Endothelial cell of umbilical vein (primary cell): Measurements from ENCODE around the gene GNPAT. TPM values are rescaled to one million over a fixed set of nuclear protein-coding genes. Genes with fewer than 3 reads are reported as not detected.

Source experiments
- Bru-seq: library from RNA; stranded (reverse); fragments of 400-500 nt; gene quantifications from one replicate; lab custom pipeline; 2021; lab: Mats Ljungman, UMichigan
- BruChase-seq, 2 experiments: library from RNA; stranded (reverse); fragments of 400-500 nt; gene quantifications; one replicate each; lab custom pipeline; 2021; lab: Mats Ljungman, UMichigan
- BruUV-seq: library from RNA; stranded (reverse); fragments of 400-500 nt; replicated peaks from 2 replicates; lab custom pipeline; 2021; lab: Mats Ljungman, UMichigan
- CTCF ChIA-PET: fragments of 300-600, 350-600 bp; sonication (Branson Sonifier 250); formaldehyde crosslinking; loops from one replicate; lab custom pipeline; 2021; ENCODE audit warnings: antibody characterized with exemption, inconsistent platforms; lab: Charles Lee
- POLR2A ChIA-PET: fragments of 300-600, 350-600 bp; sonication (Branson Sonifier 250); formaldehyde crosslinking; loops from one replicate; lab custom pipeline; 2021; ENCODE audit warnings: antibody characterized with exemption, inconsistent platforms; lab: Charles Lee
- DNase-seq: peaks from one replicate; pipeline ENCODE4 v3.0.0-alpha.2; 2011; ENCODE audit warnings: low read depth, low spot score
- FAIRE-seq: peaks from 2 replicates; lab custom pipeline; 2011; peaks lifted over from hg19 to GRCh38; lab: Jason Lieb, UNC
- H2AFZ ChIP-seq: 2 replicates; pipeline ENCODE4 v1.6.0; 2012; ENCODE audit warnings: low read depth, low read length, control low read depth, inconsistent platforms
- H3K27ac ChIP-seq: 2 replicates; pipeline ENCODE4 v1.5.1; 2011; ENCODE audit warnings: low read depth, mild to moderate bottlenecking, control low read depth, low read length, moderate library complexity; ENCODE audit not compliant: insufficient read depth
- H3K27me3 ChIP-seq, 2 experiments: 2 replicates each; pipeline versions ENCODE4 v1.6.0 to v1.6.1; 2011; ENCODE audit warnings: low read length in 2 of 2, mixed read lengths in 1 of 2; ENCODE audit not compliant: control insufficient read depth in 2 of 2, insufficient read depth in 2 of 2
- H3K36me3 ChIP-seq, 2 experiments: 2 replicates in 1 of 2; 3 replicates in 1 of 2; pipeline ENCODE4 v1.5.1; 2011; ENCODE audit warnings: low read length in 2 of 2, mild to moderate bottlenecking in 1 of 2, moderate library complexity in 1 of 2; ENCODE audit not compliant: control insufficient read depth in 2 of 2, insufficient read depth in 2 of 2; ENCODE audit errors: extremely low read depth in 1 of 2
- H3K4me1 ChIP-seq: 3 replicates; pipeline ENCODE4 v1.5.1; 2011; ENCODE audit warnings: mild to moderate bottlenecking, low read length; ENCODE audit not compliant: control insufficient read depth, insufficient read depth; ENCODE audit errors: extremely low read depth
- H3K4me2 ChIP-seq: 2 replicates; pipeline ENCODE4 v1.6.1; 2011; ENCODE audit warnings: low read length, control low read depth, mixed read lengths; ENCODE audit not compliant: insufficient read depth
- H3K4me3 ChIP-seq, 3 experiments: fragments of 200-600 bp in 1 of 3; sonication (generic), shearing (Covaris generic) in 1 of 3; replicated peaks in 1 of 3; 2 replicates each; pipeline ENCODE4 v1.5.1; 2011 to 2016; ENCODE audit warnings: control low read depth in 3 of 3, low read length in 3 of 3, mild to moderate bottlenecking in 2 of 3, inconsistent platforms in 1 of 3, low read depth in 1 of 3, moderate library complexity in 1 of 3; ENCODE audit not compliant: insufficient read depth in 1 of 3
- H3K79me2 ChIP-seq: 2 replicates; pipeline ENCODE4 v1.6.0; 2012; ENCODE audit warnings: low read length, inconsistent platforms; ENCODE audit not compliant: control insufficient read depth, insufficient read depth
- H3K9ac ChIP-seq: replicated peaks from 2 replicates; pipeline ENCODE3; 2011; ENCODE audit warnings: low read length, control low read depth; ENCODE audit not compliant: insufficient read depth; ENCODE audit errors: extremely low read depth
- H3K9me1 ChIP-seq: replicated peaks from 3 replicates; pipeline ENCODE4 v1.6.0; 2011; ENCODE audit warnings: mild to moderate bottlenecking, low read length; ENCODE audit not compliant: control insufficient read depth, insufficient read depth; ENCODE audit errors: extremely low read depth
- H3K9me3 ChIP-seq: replicated peaks from 2 replicates; pipeline ENCODE4 v1.5.1; 2012; ENCODE audit warnings: low read length, inconsistent platforms; ENCODE audit not compliant: control insufficient read depth, insufficient read depth
- H4K20me1 ChIP-seq: replicated peaks from 2 replicates; pipeline ENCODE3; 2011; ENCODE audit warnings: mild to moderate bottlenecking, low read length; ENCODE audit not compliant: control insufficient read depth, insufficient read depth; ENCODE audit errors: extremely low read depth
- POLR2A ChIP-seq: IDR thresholded peaks from 2 replicates; pipeline ENCODE4 v1.6.1; 2012; ENCODE audit warnings: low read depth, mild to moderate bottlenecking, control low read depth, low read length
- POLR2AphosphoS5 ChIP-seq: IDR thresholded peaks from 2 replicates; pipeline ENCODE4 v1.6.1; 2012; ENCODE audit warnings: low read depth, mild to moderate bottlenecking, control low read depth, low read length, moderate library complexity; ENCODE audit not compliant: insufficient read depth
- dilution Hi-C: fragments of 300-500 bp; cut with MboI; formaldehyde crosslinking; loops from one replicate; pipeline ENCODE4 v1.15.0; 2019; ENCODE audit warnings: low sequenced_read_pairs; ENCODE audit not compliant: extremely low pct_ligation_motif_present
- intact Hi-C: fragments of 100-400 bp; cut with micrococcal nuclease; formaldehyde crosslinking; loops from one replicate; pipeline ENCODE4 v1.10.0; 2022
- long read RNA-seq: library from polyadenylated mRNA; stranded (forward); transcript quantifications from one replicate; pipeline ENCODE4 v2.0.0, GENCODE V29; 2021
- polyA minus RNA-seq, 3 experiments: library from RNA; depleted of rRNA, polyadenylated mRNA; stranded (reverse); fragments of >200 nt; gene quantifications; 1 replicate in 1 of 3; 2 replicates in 2 of 3; pipeline ENCODE4 v1.2.3, GENCODE V29; 2011
- polyA plus RNA-seq, 4 experiments: library from polyadenylated mRNA; depleted of rRNA in 3 of 4; stranded (reverse) in 3 of 4; unstranded in 1 of 4; fragments of >200 nt; gene quantifications; 2 replicates each; pipeline versions ENCODE4 v1.2.1 to v1.2.3, GENCODE V29; 2011 to 2012; ENCODE audit warnings: missing spikeins in 1 of 4
- total RNA-seq: library from RNA; stranded (reverse); gene quantifications from 2 replicates; pipeline ENCODE4 v1.2.3, GENCODE V29; 2021
- TF ChIP-seq, protein P1 (sequence below), 2 donors: IDR thresholded peaks; 1 replicate in 1 of 2; 2 replicates in 1 of 2; pipeline ENCODE4 v1.5.1; 2011; ENCODE audit warnings: low read length in 2 of 2, mild to moderate bottlenecking in 2 of 2, moderate library complexity in 2 of 2, control low read depth in 1 of 2, inconsistent platforms in 1 of 2, low read depth in 1 of 2; ENCODE audit not compliant: insufficient read depth in 1 of 2; ENCODE audit errors: extremely low read depth in 1 of 2

Gene GNPAT
- total RNA-seq, result 44.1 and 51.4 TPM in 2 replicates
- polyA plus RNA-seq, result 17.7 and 18.9 TPM in 2 replicates
- 24.5 and 25.7 TPM in 2 replicates for polyA plus RNA-seq (2011; cell fraction: cytosol; rRNA removed)
- polyA plus RNA-seq (2011; cell fraction: nucleus; rRNA removed), result 40.1 and 61.1 TPM in 2 replicates
- 35.9 and 49.0 TPM in 2 replicates for polyA plus RNA-seq (2012)
- polyA minus RNA-seq, result 33.4 and 34.4 TPM in 2 replicates
- 21.2 TPM for polyA minus RNA-seq (2011; cell fraction: cytosol; rRNA and poly(A)+ RNA removed)
- polyA minus RNA-seq (2011; cell fraction: nucleus; rRNA and poly(A)+ RNA removed), result 19.8 and 25.5 TPM in 2 replicates
- Bru-seq, nascent RNA, result percentile 80 among the genes with signal in this experiment
- BruChase-seq, experiment 1, labeled RNA remaining after a 6-hour chase, result percentile 86 among the genes with signal in this experiment
- BruChase-seq, experiment 2, labeled RNA remaining after a 2-hour chase, result percentile 88 among the genes with signal in this experiment
- long read RNA-seq, transcript GNPAT-201 (16 exons, 2,643 nt), result major isoform, 117 of 162 reads
- long read RNA-seq, partial matches to known transcripts, result 12 of 162 reads
- long read RNA-seq, other reads (novel, unspliced or antisense), result 32 of 162 reads

DNA sequence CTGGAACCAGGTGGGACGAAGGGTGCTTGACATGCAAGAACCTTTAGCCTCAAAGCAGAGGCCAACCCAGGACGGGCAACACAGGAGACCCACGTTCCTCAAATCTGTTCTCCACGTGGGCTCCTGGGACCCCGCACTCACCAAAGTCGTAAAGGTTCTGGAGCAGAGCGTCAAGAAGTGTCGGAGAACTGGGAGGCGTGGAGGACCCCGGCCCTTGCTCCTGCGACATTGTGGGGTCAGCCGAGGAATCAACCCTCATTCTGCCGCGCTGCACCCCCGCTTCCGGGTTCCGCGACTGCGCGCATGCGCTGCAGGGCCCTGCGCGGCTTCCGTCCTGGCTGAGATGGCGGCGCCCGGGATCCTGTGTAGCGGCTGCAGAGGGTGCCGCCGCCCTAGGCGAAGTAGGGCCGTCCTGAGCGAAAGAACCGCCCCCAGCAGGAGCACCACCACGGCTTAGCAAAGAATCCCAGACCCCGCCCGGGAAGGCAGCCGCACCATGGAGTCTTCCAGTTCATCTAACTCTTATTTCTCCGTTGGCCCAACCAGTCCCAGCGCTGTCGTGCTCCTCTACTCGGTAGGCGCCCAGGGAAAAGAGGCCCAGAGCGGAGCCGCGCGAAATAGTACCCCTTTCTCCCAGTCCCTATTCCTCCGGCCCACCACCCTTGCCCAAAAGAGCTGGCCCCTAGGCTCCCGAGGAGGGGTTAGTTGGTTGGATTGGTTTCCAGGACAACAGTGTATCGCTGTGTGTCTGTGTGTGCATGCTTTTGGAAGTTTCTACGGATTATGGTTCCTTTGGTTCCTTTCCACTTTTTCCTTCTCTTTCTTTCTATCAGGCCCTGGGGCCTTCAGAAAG is at the start of gene GNPAT:
Gene GNPAT (plus strand): TSS at position 330 of the 853 bp plus-strand sequence. CDS start 167 bp downstream, at position 497.
- DNase-seq, result peak; percentile 87
- peak within 1 kb of the TSS; percentile 94 for H2AFZ ChIP-seq
- FAIRE-seq, result peak; percentile 87
- CTCF ChIA-PET, result interaction anchor here (0.9 to 1.9 kb wide), 4 partner anchors 11 to 97 kb away, joined by 3 to 7 read pairs (median 4); partner anchors contain the start of genes EXOC8 and SPRTN
- H4K20me1 ChIP-seq, result no peaks in the 10 kb centered on the region
- H3K9ac ChIP-seq, result peak within 1 kb of the TSS; percentile 89
- no peaks in the 10 kb centered on the region for H3K9me1 ChIP-seq
- H3K4me1 ChIP-seq, result peaks cover 19% of the 10 kb centered on the region
- dilution Hi-C loops, result no loop called here
- TSS peak; percentile 61 for BruUV-seq
- peak within 1 kb of the TSS; percentile 57 to 97 (median 94) for H3K4me3 ChIP-seq
- H3K9me3 ChIP-seq, result no peaks in the 10 kb centered on the region
- H3K4me2 ChIP-seq, result peak within 1 kb of the TSS; percentile 96
- POLR2A ChIA-PET, result no interaction called here
- peaks cover 0 to 4% of the 10 kb centered on the region in 2 experiments for H3K36me3 ChIP-seq
- H3K79me2 ChIP-seq, result peaks cover 54% of the 10 kb centered on the region
- intact Hi-C loops, result loop anchor here (1.0 to 5.0 kb wide), 7 partner anchors 31 to 362 kb away; partner anchors contain the start of genes EGLN1 and EXOC8
- peak within 1 kb of the TSS; percentile 59 for H3K27ac ChIP-seq
- no peaks in the 10 kb centered on the region for H3K27me3 ChIP-seq
- TF ChIP-seq POLR2A (peak; percentile 94), POLR2AphosphoS5 (peak; percentile 94)
- TF ChIP-seq, protein P1, sequence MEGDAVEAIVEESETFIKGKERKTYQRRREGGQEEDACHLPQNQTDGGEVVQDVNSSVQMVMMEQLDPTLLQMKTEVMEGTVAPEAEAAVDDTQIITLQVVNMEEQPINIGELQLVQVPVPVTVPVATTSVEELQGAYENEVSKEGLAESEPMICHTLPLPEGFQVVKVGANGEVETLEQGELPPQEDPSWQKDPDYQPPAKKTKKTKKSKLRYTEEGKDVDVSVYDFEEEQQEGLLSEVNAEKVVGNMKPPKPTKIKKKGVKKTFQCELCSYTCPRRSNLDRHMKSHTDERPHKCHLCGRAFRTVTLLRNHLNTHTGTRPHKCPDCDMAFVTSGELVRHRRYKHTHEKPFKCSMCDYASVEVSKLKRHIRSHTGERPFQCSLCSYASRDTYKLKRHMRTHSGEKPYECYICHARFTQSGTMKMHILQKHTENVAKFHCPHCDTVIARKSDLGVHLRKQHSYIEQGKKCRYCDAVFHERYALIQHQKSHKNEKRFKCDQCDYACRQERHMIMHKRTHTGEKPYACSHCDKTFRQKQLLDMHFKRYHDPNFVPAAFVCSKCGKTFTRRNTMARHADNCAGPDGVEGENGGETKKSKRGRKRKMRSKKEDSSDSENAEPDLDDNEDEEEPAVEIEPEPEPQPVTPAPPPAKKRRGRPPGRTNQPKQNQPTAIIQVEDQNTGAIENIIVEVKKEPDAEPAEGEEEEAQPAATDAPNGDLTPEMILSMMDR (IDR thresholded peaks at IDR 0.05; ENCODE audit: extremely low read depth in 1 of 2, insufficient read depth in 1 of 2, low read depth in 1 of 2, low read length in 2 of 2), result no peak
